T-helper 1 cell (primary cell): ENCODE measurements around the gene PGP.
"Not testable (repeated sequence)": the region's sequence is repeated elsewhere in the genome, so short reads cannot be mapped to it uniquely, and the experiment has no call there.

Experiments
- DNase-seq, 5 donors: peaks; one replicate each; pipeline ENCODE4 v3.0.0-alpha.2; 2012 to 2020
- total RNA-seq, 4 donors: gene quantifications; one replicate each; lab custom pipeline; 2026; lab: John Stamatoyannopoulos, UW

PGP gene, protein sequence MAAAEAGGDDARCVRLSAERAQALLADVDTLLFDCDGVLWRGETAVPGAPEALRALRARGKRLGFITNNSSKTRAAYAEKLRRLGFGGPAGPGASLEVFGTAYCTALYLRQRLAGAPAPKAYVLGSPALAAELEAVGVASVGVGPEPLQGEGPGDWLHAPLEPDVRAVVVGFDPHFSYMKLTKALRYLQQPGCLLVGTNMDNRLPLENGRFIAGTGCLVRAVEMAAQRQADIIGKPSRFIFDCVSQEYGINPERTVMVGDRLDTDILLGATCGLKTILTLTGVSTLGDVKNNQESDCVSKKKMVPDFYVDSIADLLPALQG
- 11.9 to 20.4 (median 16.2) reads per million in 4 donors for total RNA-seq

DNA sequence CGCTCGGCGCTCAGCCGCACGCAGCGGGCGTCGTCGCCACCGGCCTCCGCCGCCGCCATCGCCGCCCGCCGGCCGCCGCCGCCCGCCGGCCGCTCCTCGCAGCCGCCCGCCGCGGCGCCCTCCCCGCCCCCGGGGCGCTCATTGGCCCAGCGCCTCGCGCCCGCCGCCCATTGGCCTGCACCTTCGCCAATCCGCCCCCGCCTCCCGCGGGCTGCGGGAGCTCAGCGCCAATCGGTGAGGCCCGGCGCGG is at the start of gene PGP:
TSS of gene PGP (minus strand) at position 122 of the 250 bp plus-strand sequence. CDS start at position 59, 63 bp downstream.
- peak in 1 of 5 donors; percentile 99 for DNase-seq

DNA sequence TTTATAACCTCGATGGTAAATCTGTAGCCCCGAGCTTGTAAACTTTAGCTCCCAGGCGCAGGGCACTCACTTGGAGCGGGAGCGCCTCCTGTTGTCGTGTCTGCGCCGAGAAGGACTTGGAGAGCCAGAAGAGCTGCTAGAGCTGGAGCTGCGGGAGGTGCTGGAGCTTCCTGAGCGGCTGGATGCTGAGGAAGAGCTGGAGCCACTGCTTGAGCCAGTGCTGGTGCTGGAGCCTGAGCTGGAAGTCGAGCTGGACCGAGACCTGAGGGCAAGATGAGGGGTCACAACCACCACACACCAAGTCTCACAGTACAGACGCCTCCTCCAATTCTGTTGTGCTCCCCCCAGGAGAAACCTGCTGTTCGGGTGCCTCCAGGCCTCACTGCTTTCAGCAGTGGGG is 48.4 kb upstream of the PGP start:
- not testable (repeated sequence) for DNase-seq

DNA sequence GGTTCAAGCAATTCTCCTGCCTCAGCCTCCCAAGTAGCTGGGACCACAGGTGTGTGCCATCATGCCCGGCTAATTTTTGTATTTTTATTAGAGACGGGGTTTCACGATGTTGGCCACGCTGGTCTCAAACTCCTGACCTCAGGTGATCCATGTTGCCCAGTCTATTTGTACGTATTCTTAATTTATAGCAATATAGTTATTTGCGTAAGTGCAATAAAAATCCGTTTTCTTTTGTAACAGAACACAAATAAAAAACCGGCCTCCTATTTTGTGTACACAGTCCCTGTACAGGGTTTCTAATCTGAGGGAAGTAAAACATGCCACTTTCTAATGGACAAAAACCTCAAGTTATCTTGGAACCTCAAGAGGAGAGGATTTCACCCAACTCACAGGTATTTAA is 45.6 kb upstream of the PGP start:
- no peak for DNase-seq

DNA sequence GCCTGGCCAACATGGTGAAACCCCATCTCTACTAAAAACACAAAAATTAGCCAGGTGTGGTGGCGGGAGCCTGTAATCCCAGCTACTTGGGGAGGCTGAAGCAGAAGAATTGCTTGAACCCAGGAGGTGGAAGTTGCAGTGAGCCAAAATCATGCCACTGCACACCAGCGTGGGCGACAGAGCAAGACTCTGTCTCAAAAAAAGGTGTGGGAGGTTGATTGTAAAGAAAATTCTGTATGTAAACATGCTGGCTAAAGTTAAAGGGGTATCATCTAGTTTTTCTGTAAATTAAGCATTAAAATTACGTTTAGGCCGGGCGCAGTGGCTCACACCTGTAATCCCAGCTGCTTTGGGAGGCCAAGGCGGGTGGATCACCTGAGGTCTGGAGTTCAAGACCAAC is 43.9 kb upstream of the PGP start:
- DNase-seq, result not testable (repeated sequence)

DNA sequence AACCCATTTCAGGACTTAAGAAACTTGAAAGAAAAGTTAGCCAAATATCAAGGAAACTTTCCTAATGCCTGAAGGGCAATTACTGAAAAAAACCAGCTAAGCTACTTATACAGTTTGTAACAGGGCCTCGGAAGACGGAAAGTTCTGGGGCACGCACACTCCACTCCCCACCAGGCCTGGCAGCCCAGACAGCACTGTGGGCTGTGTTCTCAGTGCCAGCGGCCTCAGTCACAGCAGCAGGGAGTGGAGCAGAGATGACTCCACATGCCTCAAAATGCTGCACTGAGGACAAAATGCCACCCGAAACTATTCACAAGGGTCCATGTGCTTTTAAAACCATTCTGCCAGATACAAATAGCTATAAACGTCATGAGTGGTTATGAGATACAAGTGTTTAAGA is 43.1 kb upstream of the PGP start:
- no peak for DNase-seq

DNA sequence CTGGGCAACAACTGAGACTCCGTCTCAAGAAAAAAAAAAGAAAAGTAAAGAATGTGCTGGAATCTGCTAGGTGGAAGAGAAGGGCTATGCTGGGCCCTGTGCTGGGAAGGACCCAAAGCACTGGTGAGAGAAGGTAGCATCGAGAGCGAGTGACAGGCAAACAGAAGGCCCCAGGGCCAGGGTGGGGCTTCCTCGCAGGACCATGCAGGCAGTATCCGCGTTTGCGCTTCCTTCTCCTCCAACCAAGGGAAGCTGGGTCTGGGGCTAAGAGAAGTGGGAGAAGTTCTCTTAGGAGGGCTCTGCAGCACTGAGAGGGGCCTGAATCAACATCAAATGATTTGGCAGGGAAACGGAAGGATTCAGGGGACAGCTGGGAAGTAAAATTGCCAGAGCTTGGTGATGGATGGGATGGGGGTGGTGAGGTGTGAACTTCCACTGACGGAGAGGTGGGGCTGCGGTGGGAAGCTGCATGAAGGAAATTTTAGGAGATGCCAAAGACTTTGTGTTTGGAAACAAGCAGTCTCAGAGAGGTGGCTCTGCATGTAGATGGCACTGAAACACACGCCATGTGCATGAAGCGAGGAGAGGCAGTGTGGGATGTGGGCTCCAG is 42.0 kb upstream of the PGP start:
- DNase-seq, result no peak

DNA sequence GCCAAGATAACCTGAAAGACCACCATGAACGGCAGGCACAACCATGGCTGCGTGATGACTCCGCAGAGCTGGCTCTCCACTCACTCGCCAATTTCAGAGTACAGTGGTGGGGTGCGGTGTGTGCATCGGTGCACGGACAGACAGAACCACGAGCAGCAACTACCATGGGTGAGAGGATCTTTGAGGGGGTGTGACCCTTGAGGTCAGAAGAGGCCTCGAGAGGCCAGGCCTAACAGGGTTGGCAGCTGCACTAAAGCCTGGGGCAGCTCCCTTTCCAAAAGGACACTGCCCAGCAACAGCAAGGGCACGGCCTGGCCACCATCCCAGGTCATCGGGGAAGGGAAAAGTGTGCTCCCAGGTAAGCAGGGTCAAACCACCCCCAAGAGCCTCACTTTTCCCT is 38.7 kb upstream of the PGP start:
- DNase-seq, result no peak

DNA sequence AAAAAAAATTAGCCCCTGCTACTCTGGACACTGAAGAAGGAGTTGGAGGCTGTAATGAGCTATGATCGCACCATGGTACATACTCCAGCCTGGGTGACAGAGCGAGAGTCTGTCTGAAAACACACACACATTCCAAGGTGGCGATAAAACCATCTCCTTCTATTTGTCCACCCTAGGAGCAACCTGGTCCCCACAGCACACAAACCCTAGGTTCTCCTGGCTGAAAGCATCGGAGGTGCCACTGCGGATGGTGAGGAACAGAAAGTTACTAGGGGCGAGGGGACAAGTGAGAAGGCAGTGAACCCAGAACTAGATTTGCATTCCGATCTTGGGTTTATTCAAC is 38.1 kb upstream of the PGP start:
- DNase-seq, result no peak

DNA sequence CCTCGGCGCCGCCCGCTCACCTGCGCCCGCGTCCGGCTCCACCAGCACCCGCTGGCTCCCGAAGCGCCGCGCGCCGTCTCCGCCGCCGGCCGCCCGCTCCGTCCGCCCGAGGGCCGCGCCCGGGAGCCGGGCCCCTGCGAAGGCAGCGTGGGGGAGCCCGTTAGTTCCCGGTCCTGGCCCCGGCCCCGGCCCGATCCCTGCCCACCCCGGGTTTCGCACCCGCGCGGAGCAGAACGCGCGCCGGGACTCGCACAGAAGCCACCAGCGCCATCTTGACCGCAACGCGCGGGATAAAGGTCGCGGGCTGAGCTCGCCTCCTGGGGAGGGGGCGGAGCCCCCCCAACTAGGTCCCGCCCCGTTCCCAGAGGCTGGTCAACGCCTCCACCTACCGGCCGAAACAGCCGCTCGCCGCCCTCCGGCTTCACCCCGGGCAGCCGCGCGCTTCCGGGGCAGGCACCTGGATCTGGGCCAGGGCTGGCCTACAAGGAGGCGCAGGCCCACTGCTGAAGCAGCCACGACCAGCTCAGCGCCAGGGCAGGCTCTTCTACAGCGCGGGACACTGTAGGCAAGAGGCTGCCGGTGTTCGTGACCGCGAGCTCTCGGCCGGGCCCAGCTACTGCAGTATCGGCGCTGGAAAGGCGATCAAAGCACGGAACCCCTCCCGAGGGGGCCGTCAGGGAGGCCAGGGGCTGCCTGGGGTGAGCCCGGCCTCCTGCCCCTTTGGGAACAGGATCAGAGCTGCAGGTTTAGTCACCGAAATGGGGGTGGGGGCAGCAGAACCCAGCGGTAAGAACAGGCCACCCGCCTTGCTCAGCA is 36.9 kb upstream of the PGP start, which contains the start of gene ECI1:
TSS of gene ECI1 (minus strand) at position 292 of the 816 bp plus-strand sequence. CDS start at position 271, 21 bp downstream.
- peak; percentile 65 to 89 (median 72) for DNase-seq

DNA sequence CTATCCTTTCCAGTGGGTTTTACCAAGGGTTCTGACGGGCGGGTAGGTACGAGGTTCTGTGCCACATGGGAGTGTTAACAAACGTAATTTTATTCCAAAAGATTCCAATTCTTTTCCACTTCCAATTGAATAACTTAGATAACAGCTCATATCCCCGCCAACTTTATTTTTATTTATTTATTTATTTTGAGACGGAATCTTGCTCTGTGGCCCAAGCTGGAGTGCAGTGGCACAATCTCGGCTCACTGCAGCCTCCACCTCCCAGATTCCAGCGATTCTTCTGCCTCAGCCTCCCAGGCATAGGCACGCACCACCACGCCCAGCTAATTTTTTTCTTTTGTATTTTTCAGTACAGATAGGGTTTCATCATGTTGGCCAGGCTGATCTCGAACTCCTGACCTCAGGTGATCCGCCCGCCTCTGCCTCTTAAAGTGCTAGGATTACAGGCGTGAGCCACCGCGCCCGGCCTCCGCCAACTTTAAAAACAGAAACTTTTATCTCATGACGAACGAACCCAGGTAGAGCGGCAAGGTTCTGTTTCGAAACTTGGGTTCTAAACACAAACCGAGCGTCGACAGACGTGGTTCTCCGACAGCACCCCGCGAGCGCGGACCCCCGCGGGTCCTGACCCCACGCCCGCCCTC is 36.1 kb upstream of the PGP start:
- peak in 3 of 5 donors; percentile 29 to 49 (median 45) for DNase-seq

DNA sequence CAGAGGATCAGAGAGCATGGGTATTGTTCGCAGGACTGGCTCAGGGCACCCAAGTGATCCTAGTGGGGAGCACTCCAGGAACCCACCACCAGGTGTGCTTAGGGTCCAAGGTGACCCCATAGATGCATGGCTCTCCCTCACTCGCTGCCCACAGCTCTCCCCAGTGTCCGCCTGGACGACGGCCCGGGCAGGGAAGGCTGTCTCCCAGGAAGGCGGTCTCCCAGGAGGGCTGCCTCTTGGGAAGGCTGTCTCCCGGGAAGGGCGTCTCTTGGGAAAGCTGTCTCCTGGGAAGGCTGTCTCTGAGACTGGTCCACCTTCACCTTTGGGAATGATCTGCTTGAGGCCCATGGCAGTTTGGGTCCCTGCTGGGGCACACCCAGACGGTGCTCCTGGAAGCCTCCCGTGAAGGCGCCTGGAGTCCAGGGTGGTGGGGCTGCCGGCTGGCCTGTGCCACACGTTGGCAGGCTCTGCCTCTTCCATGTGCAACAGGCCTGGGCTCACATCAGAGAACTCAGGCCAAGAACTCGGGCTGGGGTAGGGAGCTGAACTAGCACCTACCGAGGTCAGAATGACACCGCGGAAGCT is 31.8 kb upstream of the PGP start:
- DNase-seq, result no peak

DNA sequence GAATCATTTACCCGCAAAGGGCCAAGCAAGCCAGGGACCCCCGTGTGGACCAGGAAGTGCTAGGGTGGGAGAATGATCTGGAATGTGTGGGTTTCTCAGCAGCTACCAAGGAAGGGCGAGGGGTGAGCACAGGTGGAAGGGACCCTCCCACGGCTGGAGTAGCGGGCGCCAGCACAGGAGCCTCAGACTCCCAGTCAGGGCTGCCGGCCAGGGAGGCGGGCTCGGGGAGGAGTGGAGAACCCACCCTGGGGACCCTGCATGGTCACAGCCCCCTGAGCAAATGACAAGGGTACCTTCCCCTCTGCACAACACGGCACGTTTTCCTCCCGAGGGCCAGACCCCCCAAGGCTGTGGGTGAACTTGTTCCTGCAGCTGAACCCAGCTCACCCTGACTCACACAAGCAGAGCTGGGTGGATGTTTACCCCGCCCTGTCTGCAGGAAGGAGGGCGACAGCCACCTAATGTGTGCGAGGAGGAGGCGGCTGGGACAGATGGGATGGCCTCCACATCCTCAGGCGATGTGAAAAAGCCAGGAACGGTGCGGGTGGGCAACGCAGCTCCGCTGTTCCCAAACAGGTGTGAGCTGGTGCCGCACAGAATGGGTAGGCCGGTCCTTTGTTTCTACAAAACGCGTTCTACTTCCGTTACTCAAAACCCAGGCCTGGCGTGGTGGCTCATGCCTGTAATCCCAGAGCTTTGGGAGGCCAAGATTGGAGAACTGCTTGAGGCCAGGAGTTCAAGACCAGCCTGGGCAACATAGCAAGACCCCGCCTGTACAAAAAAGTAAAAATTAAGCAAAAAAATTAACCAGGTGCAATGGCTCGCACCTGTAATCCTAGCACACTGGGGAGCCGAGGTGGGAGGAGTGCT is 30.5 kb upstream of the PGP start:
- no peak for DNase-seq

DNA sequence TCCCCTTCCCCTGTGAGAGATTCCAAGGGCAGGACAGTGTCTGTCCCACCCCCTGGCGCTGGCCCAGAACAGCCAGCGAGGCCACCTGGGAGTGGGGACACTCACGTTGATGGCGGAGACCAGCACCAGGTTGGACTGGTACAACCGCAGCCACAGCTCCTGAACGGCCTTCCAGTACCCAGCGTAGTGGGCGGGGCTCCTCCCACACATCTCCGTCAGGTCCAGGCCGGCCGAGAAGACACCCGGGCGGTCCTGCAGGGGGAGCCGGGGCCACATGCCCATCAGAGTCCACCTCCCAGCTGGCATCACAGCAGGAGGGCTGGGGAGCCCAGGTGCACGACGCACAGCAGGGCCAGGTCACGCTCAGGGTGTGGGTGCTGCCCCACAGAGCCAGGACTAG is 29.7 kb upstream of the PGP start:
- DNase-seq, result no peak

DNA sequence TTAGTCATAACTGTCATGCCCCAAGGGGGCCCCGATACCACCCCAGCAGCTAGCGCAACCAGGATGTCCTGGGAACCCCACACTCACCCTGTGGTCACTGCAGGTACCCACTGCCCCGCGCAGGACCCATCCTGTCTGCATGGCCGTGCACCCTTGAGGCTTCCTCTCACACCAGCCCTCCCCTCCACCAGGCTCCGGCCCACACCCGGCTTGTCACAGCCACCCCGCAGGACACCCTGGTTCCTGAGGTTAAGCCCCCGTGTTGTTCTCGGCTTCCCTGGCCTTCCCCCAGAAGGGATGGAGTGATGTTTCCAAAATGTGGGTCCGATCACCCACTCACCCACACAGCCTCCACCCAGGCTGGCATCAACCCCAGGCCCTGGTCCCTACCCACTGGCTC is 29.1 kb upstream of the PGP start:
- no peak for DNase-seq

DNA sequence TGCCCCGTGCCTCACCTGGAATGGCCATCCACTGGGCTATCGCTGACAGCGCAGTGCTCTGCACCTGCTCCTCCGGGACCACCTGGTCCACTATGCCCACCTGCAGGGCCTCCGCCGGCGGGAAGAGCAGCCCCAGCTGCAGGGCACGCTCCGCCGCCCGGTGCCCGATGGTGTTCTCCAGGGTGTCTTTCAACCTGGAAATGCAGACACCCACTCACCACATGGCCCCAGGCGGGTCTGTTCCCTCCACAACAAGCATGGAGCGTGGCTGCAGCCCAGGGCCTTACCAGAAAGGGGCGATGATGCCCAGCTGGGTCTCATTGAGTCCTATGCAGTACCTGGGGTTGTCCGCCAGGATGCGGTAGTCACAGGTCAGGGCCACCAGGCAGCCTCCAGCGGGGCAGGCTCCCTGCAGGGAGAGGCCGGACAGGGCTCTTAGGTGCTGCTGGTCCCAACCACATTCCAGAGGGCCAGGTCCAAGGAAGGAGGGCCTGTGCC is 28.4 kb upstream of the PGP start:
- DNase-seq, result no peak

DNA sequence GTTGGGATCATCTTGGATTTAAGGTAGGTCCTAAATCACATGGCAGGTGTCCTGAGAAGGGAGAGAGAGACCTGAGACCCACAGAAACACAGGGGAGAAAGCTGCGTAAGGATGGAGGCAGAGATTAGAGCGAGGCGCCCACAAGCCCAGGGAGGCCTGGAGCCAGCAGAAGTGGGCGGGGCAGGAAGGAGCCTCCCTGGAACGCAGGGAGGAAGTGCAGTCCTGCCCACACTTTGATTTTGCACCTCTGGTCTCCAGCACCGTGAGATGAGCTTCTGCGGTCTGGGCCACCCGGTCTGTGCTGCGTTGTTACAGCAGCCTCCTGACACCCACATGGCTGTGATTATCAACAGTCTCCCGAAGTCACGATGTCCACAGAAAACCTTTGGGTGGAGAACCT is 28.0 kb upstream of the PGP start:
- DNase-seq, result no peak

DNA sequence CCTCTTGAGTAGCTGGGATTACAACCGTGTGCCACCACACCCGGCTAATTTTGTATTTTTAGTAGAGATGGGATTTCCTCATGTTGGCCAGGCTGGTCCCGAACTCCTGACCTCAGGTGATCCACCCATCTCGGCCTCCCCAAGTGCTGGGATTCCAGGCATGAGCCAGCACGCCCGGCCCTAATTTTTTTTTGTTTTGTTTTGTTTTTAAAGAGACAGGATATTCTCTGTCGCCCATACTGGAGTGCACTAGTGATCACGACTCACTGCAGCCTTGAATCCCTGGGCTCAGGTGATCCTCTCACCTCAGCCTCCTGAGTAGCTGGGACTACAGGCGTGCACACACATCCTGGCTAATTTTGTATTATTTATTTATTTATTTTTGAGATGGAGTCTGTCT is 25.7 kb upstream of the PGP start:
- DNase-seq, result not testable (repeated sequence)

DNA sequence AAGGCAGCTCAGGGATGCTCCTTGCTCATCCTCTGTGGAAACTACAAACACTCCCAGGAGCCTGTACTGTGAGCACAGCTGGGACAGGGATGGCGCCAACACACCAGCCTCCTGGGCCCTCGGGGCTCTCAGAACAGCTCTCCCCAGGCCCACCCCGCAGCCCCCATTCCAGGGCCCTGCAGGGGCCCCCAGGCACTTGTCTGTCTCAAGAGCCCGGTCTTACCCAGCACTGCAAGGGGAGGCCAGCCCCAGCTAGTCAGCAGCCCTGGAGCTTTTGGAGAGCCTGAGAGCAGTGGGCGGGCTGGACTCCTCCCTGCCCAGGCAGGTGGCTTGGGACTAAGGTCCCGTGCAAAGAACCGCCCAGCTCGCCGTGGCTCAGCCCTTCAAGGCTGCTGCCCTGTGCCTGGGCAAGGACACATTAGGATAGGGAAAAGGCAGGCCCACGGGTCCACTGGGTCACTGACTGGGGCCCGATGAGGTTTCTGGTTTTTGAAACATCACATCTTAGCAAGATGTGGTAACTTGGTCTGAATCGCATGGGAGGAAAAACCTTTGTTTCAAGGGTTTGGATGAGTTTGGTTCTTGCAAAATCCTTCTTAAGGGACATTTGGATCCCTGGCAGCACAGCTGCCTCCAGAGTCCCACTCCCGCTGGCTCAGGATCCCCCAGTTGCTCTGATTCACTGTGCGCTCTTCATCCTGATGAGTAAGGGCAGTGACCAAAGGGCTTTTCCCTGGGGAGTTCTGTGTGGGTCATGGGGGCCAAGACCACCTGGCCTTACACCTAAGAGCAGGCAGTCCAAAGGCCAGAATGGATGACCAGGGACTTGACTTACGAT is 24.4 kb upstream of the PGP start:
- no peak for DNase-seq

DNA sequence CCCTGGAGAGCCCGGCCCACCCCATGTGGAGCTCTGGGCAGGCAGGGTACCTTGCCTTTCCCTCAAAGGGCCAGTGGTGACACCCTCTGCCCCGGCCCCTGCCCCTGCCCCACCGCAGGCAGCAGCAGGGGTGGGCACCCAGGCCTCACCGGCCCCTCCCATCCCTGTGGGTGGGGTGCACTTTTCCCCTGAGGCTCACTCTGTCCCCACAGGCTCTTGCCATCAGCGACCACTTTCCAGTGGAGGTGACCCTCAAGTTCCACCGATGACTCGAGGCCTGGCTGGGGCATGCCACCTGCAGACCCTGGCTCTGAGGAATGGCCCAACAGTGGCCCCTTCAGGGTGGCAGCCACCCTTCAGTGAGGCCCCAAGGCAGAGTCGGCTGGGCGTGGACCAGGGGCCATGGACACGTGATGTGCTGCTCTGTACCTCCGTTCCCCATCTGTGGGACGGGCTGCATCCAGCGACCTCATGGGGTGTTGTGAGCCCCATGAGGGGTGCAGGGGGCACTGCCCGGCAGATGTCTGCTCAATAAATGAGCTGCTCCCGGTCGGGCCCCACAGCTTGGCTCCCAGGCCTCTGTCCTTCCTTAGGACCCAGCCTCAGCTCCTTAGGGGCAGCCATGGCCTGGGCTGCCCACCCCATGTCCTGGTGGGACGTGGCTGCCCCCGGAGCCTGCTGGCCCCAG is 23.7 kb upstream of the PGP start:
- DNase-seq, result no peak

DNA sequence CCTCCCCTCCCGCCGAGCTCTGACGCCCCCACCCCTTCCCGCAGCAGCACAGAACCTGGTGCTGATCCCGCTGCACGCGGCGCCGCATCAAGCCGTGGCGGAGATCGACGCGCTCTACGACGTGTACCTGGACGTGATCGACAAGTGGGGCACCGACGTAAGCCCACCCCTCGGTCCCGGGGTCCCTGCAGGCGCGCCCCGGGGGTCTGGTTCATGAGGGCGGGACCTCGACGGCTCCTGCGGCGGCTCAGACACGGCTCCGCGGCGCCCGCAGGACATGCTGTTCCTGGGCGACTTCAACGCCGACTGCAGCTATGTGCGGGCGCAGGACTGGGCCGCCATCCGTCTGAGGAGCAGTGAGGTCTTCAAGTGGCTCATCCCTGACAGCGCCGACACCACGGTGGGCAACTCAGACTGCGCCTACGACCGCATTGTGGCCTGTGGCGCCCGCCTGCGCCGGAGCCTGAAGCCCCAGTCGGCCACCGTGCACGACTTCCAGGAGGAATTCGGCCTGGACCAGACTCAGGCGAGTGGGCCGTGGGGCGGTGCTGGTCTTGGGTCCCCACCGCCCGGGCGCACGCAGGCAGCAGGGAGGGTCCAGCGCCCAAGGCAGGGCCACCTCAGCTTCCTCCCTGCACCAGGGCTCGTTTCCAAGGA is 23.0 kb upstream of the PGP start:
- DNase-seq, result no peak
